Lower lobe of right lung (tissue), 2 donors: ENCODE data around the gene GRB14. TPM values are rescaled to one million over a fixed set of nuclear protein-coding genes. Genes with fewer than 3 reads are reported as not detected.
A peak's percentile ranks its signal among the peaks of the same experiment; 100 is the strongest.

Source experiments
- ATAC-seq, 2 donors: fragments of 200-7000 bp; cut with Tn5 transposase; one replicate each; pipeline ENCODE4 v1.9.1; 2020 to 2022; ENCODE audit warnings: mild to moderate bottlenecking in 2 of 2, moderate library complexity in 2 of 2
- DNase-seq: peaks from one replicate; pipeline ENCODE4 v3.0.0-alpha.2; 2020
- H3K27ac ChIP-seq: fragments of 200-600 bp; one replicate; pipeline ENCODE4 v1.8.0; 2022
- H3K27me3 ChIP-seq: fragments of 200-600 bp; one replicate; pipeline ENCODE4 v1.8.0; 2022; ENCODE audit warnings: low read depth
- H3K36me3 ChIP-seq: fragments of 200-600 bp; one replicate; pipeline ENCODE4 v1.8.0; 2022; ENCODE audit warnings: mild to moderate bottlenecking
- H3K4me1 ChIP-seq: fragments of 200-600 bp; one replicate; pipeline ENCODE4 v1.8.0; 2022
- H3K4me3 ChIP-seq: fragments of 200-600 bp; one replicate; pipeline ENCODE4 v1.8.0; 2022; ENCODE audit warnings: mild to moderate bottlenecking
- H3K9me3 ChIP-seq: fragments of 200-600 bp; one replicate; pipeline ENCODE4 v1.8.0; 2022
- intact Hi-C: fragments of 100-400 bp; cut with DNase I; formaldehyde crosslinking; loops from one replicate; pipeline ENCODE4 v1.11.0; 2022
- long read RNA-seq: library from polyadenylated mRNA; unstranded; transcript quantifications from one replicate; pipeline ENCODE4 v2.0.0, GENCODE V29; 2021
- total RNA-seq: library from RNA; stranded (reverse); fragmentation: NEBNext Ultra II Directional; extraction: Animal tissue kit (Norgen Biotek cat#: 25700); gene quantifications from one replicate; pipeline ENCODE4 v1.2.1, GENCODE V29; 2021
- TF ChIP-seq, protein P1 (sequence below): fragments of 200-600 bp; IDR thresholded peaks from one replicate; pipeline ENCODE4 v1.8.0; 2022; ENCODE audit warnings: antibody characterized with exemption, mild to moderate bottlenecking
- donor health status: DM: no; HTN: yes; CAD: no; lungs with severe emphysema.

GRB14 gene
- total RNA-seq: 4.6 TPM
- long read RNA-seq, partial matches to known transcripts: 1 of 7 reads
- long read RNA-seq, other reads (novel, unspliced or antisense): 2 of 7 reads

DNA sequence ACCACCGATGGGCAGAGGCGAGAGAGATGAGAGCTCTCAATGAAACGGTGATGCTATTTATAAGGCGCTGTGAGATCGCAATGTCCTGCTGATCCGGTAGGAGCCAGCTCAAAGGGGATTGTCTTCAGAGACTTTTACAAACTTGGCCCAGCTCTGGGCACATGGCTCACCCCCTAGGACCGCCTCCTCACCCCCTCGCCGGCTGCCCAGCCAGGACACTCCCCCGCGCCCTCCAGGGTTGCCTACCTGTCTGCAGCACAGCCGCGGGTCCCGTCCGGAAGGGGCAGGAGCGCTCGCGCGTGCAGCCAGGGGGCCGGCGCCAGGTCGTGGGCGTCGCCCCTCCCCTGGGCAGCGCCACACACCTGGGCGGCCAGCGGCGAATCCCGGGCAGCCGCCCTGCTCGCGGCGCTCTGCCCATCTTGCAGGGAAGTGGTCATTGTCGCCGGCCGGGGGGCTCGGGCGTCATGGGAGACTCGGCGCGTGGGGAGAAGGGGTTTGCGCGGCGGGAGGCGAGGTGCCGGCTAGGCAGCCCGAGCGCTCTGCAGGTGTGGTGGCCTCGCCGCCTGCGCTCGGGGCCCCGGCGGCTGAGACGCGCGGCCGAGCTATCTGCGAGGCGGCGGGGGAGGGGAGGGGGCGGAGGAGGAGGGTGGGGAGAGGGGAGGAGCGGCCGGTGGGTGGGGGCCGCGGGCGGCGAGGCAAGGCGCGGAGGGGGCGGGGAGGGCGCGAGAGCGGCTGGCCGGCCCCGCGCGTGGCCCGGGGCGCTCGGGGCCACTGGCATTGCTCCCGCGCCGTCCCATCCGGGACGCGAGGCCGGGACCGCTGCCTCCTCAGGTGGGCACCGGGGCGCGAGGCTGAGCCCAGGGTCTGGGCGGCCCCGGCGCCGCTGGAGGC lies at the start of gene GRB14:
Gene GRB14 (minus strand): TSS at position 610 of the 891 bp plus-strand sequence. CDS start 173 bp downstream, at position 437.
- Histone ChIP-seq H3K4me1 (peaks cover 5% of the 10 kb centered on the region), H3K9me3 (no peaks in the 10 kb centered on the region), H3K36me3 (no peaks in the 10 kb centered on the region), H3K27ac (no peak within 1 kb of the TSS), H3K4me3 (peak within 1 kb of the TSS; percentile 61), H3K27me3 (peaks cover 14% of the 10 kb centered on the region)
- intact Hi-C loops: no loop called here
- DNase-seq: peak; percentile 72
- TF ChIP-seq, protein P1, sequence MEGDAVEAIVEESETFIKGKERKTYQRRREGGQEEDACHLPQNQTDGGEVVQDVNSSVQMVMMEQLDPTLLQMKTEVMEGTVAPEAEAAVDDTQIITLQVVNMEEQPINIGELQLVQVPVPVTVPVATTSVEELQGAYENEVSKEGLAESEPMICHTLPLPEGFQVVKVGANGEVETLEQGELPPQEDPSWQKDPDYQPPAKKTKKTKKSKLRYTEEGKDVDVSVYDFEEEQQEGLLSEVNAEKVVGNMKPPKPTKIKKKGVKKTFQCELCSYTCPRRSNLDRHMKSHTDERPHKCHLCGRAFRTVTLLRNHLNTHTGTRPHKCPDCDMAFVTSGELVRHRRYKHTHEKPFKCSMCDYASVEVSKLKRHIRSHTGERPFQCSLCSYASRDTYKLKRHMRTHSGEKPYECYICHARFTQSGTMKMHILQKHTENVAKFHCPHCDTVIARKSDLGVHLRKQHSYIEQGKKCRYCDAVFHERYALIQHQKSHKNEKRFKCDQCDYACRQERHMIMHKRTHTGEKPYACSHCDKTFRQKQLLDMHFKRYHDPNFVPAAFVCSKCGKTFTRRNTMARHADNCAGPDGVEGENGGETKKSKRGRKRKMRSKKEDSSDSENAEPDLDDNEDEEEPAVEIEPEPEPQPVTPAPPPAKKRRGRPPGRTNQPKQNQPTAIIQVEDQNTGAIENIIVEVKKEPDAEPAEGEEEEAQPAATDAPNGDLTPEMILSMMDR: no peak
- peak; percentile 93 to 95 for ATAC-seq

DNA sequence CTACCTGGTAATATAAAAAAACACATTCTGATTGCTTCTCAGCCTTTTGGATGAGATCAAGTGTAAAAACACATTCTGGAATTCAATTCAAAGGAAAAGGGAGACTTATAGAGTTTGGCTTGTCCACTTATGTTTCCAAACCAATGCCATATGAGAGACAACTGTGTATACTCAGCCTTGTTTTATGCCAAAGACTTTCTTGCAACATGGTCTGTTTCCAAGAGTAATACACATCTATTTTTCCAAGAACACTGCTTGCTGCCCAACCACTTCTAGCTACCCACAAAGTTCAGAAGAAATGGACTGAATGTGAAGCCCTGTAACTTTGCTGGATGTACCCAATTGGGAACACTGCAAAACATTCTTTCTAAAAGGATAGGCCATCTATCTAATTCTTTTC lies 48.0 kb upstream of the GRB14 start:
- TF ChIP-seq, protein P1: no peak
- H3K4me1 ChIP-seq: no peaks in the 10 kb centered on the region
- no peak for ATAC-seq
- H3K27ac ChIP-seq: no peak overlapping the region
- no peak overlapping the region for H3K4me3 ChIP-seq
- no peaks in the 10 kb centered on the region for H3K9me3 ChIP-seq
- H3K36me3 ChIP-seq: peaks cover 5% of the 10 kb centered on the region
- H3K27me3 ChIP-seq: no peaks in the 10 kb centered on the region
- intact Hi-C loops: no loop called here
- no peak for DNase-seq

DNA sequence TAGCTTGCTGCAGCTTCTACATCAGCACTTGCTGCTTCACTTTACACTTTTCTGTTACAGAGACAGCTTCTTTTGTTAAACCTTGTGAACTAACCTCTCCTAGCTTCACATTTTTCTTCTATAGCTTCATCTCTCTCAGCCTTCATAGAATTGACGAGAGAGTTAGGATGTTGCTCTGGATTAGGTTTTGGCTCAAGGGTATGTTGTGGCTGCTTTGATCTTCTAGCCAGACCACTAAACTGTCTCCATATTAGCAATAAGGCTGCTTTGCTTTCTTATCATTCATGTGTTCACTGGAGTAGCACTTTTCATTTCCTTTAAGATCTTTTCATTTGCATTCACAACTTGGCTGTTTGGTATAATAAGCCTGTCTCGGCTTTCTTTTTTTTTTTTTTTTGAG lies 46.3 kb upstream of the GRB14 start:
- Histone ChIP-seq H3K27me3 (no peaks in the 10 kb centered on the region), H3K36me3 (no peaks in the 10 kb centered on the region), H3K27ac (no peak overlapping the region), H3K9me3 (no peaks in the 10 kb centered on the region), H3K4me1 (no peaks in the 10 kb centered on the region), H3K4me3 (no peak overlapping the region)
- ATAC-seq (no peak), DNase-seq (no peak)
- intact Hi-C loops: no loop called here
- TF ChIP-seq, protein P1: no peak

DNA sequence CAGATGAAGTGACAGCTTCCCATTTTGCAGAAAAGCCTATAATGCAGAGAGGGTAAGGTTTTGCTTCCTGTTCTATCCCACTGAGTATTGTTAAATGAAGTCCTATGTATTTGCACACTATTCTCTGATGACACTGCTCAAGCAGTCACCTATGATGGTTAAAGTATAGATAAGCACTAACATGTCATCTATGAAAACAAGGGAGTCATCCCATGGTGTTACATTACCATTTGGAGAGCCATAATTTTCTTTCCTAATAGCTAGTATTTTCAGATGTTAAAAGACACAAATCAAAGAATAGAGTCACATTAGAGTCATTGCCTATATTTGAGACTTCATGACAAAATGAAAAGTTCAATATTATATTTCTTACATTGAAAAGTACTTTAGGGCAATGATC lies 42.8 kb upstream of the GRB14 start:
- Histone ChIP-seq H3K4me3 (no peak overlapping the region), H3K9me3 (no peaks in the 10 kb centered on the region), H3K27me3 (no peaks in the 10 kb centered on the region), H3K27ac (no peak overlapping the region), H3K36me3 (no peaks in the 10 kb centered on the region), H3K4me1 (no peaks in the 10 kb centered on the region)
- TF ChIP-seq, protein P1: no peak
- intact Hi-C loops: no loop called here
- ATAC-seq: no peak
- no peak for DNase-seq

DNA sequence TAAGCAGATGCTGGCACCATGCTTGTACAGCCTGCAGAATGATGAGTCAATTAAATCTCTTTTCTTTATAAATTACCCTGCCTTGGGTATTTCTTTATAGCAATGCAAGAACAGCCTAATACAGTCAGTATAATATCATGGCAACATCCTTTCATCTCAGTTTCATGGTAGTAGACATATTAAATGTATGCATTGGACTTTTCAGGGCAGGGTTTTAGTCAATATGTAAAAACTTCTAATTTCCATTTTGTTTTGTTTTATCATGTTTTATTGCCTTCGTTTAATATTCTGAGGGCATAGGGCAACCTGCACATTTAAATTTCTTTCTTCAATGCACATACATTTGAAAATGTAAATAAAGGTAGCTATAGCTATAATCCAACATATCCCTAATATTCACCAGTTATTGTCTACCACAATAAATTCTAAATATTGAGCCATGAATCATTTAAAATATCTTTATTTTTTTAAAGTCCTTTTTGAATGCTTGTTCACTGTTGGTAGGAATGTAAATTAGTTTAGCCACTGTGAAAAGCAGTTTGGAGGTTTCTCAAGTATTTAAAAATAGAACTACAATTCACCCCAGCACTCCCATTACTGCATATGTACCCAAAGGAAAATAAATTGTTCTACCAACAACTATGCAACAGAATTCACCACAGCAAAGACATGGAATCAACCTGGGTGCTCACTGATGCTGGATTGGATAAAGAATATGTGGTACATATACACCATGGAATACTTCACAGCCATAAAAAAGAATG lies 41.8 kb upstream of the GRB14 start:
- intact Hi-C loops: no loop called here
- no peak for ATAC-seq

More for the DNA sequence above, 41.8 kb upstream of the GRB14 start:
- H3K4me3 ChIP-seq: no peak overlapping the region
- H3K27me3 ChIP-seq: no peaks in the 10 kb centered on the region
- DNase-seq: no peak
- H3K27ac ChIP-seq: no peak overlapping the region
- no peaks in the 10 kb centered on the region for H3K36me3 ChIP-seq
- TF ChIP-seq, protein P1: no peak
- no peaks in the 10 kb centered on the region for H3K9me3 ChIP-seq
- H3K4me1 ChIP-seq: no peaks in the 10 kb centered on the region
